Tibial nerve (tissue), 4 donors: ENCODE measurements around the gene DEUP1. TPM values are rescaled to one million over a fixed set of nuclear protein-coding genes. Genes with fewer than 3 reads are reported as not detected.

Experiments
- DNase-seq, 2 donors: peaks; one replicate each; pipeline ENCODE4 v3.0.0-alpha.2; 2019; ENCODE audit warnings: low spot score in 2 of 2
- H3K27ac ChIP-seq, 4 donors: fragments of 200-600 bp; sonication (generic) in 3 of 4; one replicate each; pipeline ENCODE4 v1.5.1; 2017 to 2019; ENCODE audit warnings: mild to moderate bottlenecking in 1 of 4
- H3K27me3 ChIP-seq, 2 donors: fragments of 200-600 bp; sonication (generic) in 1 of 2; one replicate each; pipeline versions ENCODE4 v1.5.1 to v1.6.0; 2017 to 2019
- H3K36me3 ChIP-seq, 3 donors: fragments of 200-600 bp; sonication (generic); one replicate each; pipeline ENCODE4 v1.5.1; 2018 to 2019
- H3K4me1 ChIP-seq, 4 donors: fragments of 200-600 bp; sonication (generic) in 3 of 4; one replicate each; pipeline ENCODE4 v1.5.1; 2017 to 2019
- H3K4me3 ChIP-seq, 4 donors: fragments of 200-600 bp; sonication (generic) in 3 of 4; one replicate each; pipeline ENCODE4 v1.5.1; 2017 to 2019; ENCODE audit warnings: mild to moderate bottlenecking in 1 of 4, moderate library complexity in 1 of 4
- H3K9me3 ChIP-seq, 4 donors: fragments of 200-600 bp; sonication (generic) in 3 of 4; one replicate each; pipeline ENCODE4 v1.5.1; 2017 to 2019
- CTCF ChIP-seq, 5 experiments: fragments of 200-600 bp in 3 of 5; fragments of 450-650 bp in 2 of 5; sonication (generic) in 3 of 5; IDR thresholded peaks; one replicate each; pipeline ENCODE4 v1.5.1; 2016 to 2019; ENCODE audit warnings: antibody characterized with exemption in 5 of 5, mild to moderate bottlenecking in 3 of 5, moderate library complexity in 2 of 5
- EP300 ChIP-seq, 2 donors: sonication (generic); formaldehyde crosslinking; IDR thresholded peaks; one replicate each; pipeline ENCODE4 v1.6.1; 2017; ENCODE audit warnings: antibody characterized with exemption in 2 of 2, mild to moderate bottlenecking in 1 of 2
- POLR2A ChIP-seq, 2 donors: fragments of 450-650 bp; IDR thresholded peaks; one replicate each; pipeline ENCODE4 v1.6.1; 2017; ENCODE audit warnings: antibody characterized with exemption in 2 of 2, mild to moderate bottlenecking in 2 of 2, moderate library complexity in 2 of 2
- WGBS, 2 donors: methylation state at CpG; one replicate each; pipeline ENCODE4 v1.1.5; 2018; 5-methylcytosine and 5-hydroxymethylcytosine counted together
- total RNA-seq, 4 donors: library from RNA; depleted of rRNA; stranded (reverse); fragments of >200 nt; gene quantifications; one replicate each; pipeline ENCODE4 v1.1.0, GENCODE V29; 2016

Gene DEUP1
- total RNA-seq, 4 donors from 2014 or later, result 0.84 TPM; not detected in 3

- DNase-seq, result no peak
- TF ChIP-seq CTCF (IDR thresholded peaks at IDR 0.05) (no peak), POLR2A (IDR thresholded peaks at IDR 0.05) (no peak), EP300 (IDR thresholded peaks at IDR 0.05) (no peak)
- Histone ChIP-seq H3K27me3 (no peaks in the 10 kb centered on the region), H3K36me3 (peaks cover 0 to 3% (median 0%) of the 10 kb centered on the region in 3 donors), H3K9me3 (peaks cover 0 to 13% (median 0%) of the 10 kb centered on the region in 4 donors), H3K27ac (no peak overlapping the region), H3K4me1 (no peaks in the 10 kb centered on the region), H3K4me3 (no peak overlapping the region)
- 93 to 94% methylated on average over 6 of the region's 6 CpGs for WGBS, 2 donors
These were observed 20.3 kb downstream of the DEUP1 start for GRCh38 chr11:93350835-93351234.

- no peak overlapping the region for H3K4me3 ChIP-seq
- no peaks in the 10 kb centered on the region for H3K27me3 ChIP-seq
- 92 to 97% methylated on average over 1 of the region's 1 CpG for WGBS, 2 donors
- no peak for DNase-seq
- H3K9me3 ChIP-seq, result peaks cover 0 to 12% (median 4%) of the 10 kb centered on the region in 4 donors
- no peaks in the 10 kb centered on the region for H3K36me3 ChIP-seq
- H3K27ac ChIP-seq, result no peak overlapping the region
- no peak for TF ChIP-seq POLR2A (IDR thresholded peaks at IDR 0.05)
- TF ChIP-seq EP300 (IDR thresholded peaks at IDR 0.05), result no peak
- no peak for TF ChIP-seq CTCF (IDR thresholded peaks at IDR 0.05)
- no peaks in the 10 kb centered on the region for H3K4me1 ChIP-seq
These were observed 28.9 kb downstream of the DEUP1 start for GRCh38 chr11:93359396-93359795.

- Histone ChIP-seq H3K4me3 (no peak overlapping the region), H3K27me3 (no peaks in the 10 kb centered on the region), H3K36me3 (no peaks in the 10 kb centered on the region), H3K4me1 (no peaks in the 10 kb centered on the region), H3K27ac (no peak overlapping the region), H3K9me3 (peaks cover 0 to 12% (median 4%) of the 10 kb centered on the region in 4 donors)
- TF ChIP-seq EP300 (IDR thresholded peaks at IDR 0.05) (no peak), POLR2A (IDR thresholded peaks at IDR 0.05) (no peak), CTCF (IDR thresholded peaks at IDR 0.05) (no peak)
- no peak for DNase-seq
These were observed 30.9 kb downstream of the DEUP1 start for GRCh38 chr11:93361435-93361834.

GRCh38 chr11:93368022-93368421, 37.5 kb downstream of the DEUP1 start:
- H3K27me3 ChIP-seq, result no peaks in the 10 kb centered on the region
- no peak overlapping the region for H3K27ac ChIP-seq
- H3K36me3 ChIP-seq, result no peaks in the 10 kb centered on the region
- no peak for TF ChIP-seq EP300 (IDR thresholded peaks at IDR 0.05)
- TF ChIP-seq POLR2A (IDR thresholded peaks at IDR 0.05), result no peak
- TF ChIP-seq CTCF (IDR thresholded peaks at IDR 0.05), result no peak
- H3K9me3 ChIP-seq, result peaks cover 0 to 7% (median 0%) of the 10 kb centered on the region in 4 donors
- DNase-seq, result no peak
- H3K4me3 ChIP-seq, result no peak overlapping the region
- 90 to 91% methylated on average over 2 of the region's 2 CpGs for WGBS, 2 donors
- H3K4me1 ChIP-seq, result no peaks in the 10 kb centered on the region

GRCh38 chr11:93370260-93370659, 39.7 kb downstream of the DEUP1 start:
- TF ChIP-seq POLR2A (IDR thresholded peaks at IDR 0.05) (no peak), CTCF (IDR thresholded peaks at IDR 0.05) (no peak)
- no peaks in the 10 kb centered on the region for H3K4me1 ChIP-seq
- H3K27me3 ChIP-seq, result no peaks in the 10 kb centered on the region
- H3K9me3 ChIP-seq, result peaks cover 0 to 8% (median 0%) of the 10 kb centered on the region in 4 donors
- 75 to 80% methylated on average over 2 of the region's 2 CpGs for WGBS, 2 donors
- DNase-seq, result no peak
- H3K27ac ChIP-seq, result no peak overlapping the region
- H3K36me3 ChIP-seq, result no peaks in the 10 kb centered on the region
- H3K4me3 ChIP-seq, result no peak overlapping the region
